ENCODE results near the gene DDX59.

Gene DDX59

DNA sequence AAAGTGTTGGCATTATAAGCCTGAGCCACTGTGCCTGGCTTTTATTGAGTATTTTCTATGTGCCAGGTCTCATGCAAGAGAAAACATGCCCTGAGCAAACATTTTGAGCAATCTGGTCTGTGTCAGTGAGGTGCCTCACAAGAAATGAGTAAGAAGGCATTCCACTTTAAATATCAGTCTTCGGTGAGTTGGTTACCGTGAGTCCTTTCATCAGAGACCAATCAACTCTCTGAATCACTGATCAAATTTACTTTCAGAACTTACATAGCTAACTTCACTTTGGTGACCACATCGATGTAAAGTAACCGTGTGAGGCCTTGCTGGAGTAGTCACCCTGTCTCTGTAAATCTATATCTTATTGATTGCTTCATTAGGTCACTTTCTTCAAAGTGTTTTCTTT is 14.3 kb upstream of the DDX59 start:
- FAIRE-seq: peak; percentile 60
- DNase-seq (ENCODE audit: insufficient read length, low spot score): no peak
- TF ChIP-seq, protein P1, sequence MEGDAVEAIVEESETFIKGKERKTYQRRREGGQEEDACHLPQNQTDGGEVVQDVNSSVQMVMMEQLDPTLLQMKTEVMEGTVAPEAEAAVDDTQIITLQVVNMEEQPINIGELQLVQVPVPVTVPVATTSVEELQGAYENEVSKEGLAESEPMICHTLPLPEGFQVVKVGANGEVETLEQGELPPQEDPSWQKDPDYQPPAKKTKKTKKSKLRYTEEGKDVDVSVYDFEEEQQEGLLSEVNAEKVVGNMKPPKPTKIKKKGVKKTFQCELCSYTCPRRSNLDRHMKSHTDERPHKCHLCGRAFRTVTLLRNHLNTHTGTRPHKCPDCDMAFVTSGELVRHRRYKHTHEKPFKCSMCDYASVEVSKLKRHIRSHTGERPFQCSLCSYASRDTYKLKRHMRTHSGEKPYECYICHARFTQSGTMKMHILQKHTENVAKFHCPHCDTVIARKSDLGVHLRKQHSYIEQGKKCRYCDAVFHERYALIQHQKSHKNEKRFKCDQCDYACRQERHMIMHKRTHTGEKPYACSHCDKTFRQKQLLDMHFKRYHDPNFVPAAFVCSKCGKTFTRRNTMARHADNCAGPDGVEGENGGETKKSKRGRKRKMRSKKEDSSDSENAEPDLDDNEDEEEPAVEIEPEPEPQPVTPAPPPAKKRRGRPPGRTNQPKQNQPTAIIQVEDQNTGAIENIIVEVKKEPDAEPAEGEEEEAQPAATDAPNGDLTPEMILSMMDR (IDR thresholded peaks at IDR 0.05; ENCODE audit: insufficient read depth, missing control alignments): no peak

DNA sequence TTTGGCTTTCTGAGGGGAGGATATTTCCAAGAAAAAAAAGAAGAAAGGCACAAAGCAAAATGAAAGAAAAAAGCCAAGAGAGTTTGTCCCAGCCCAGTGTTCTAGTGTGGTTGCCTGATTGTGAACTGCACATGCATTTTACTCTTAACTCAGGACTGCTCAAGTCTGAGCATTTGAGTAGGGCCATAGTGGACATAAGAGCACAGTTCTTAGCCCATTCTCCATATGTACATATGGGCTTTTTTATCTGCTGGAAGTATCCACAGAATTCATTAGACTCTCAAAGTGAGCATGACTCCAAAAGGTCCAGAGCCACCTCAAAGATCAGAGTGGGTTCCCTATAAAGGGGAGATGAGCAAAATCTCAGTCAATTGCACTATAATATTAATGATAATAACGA is 13.6 kb upstream of the DDX59 start:
- TF ChIP-seq, protein P1 (IDR thresholded peaks at IDR 0.05; ENCODE audit: insufficient read depth, missing control alignments): no peak
- DNase-seq (ENCODE audit: insufficient read length, low spot score) (no peak), FAIRE-seq (peak; percentile 41)

DNA sequence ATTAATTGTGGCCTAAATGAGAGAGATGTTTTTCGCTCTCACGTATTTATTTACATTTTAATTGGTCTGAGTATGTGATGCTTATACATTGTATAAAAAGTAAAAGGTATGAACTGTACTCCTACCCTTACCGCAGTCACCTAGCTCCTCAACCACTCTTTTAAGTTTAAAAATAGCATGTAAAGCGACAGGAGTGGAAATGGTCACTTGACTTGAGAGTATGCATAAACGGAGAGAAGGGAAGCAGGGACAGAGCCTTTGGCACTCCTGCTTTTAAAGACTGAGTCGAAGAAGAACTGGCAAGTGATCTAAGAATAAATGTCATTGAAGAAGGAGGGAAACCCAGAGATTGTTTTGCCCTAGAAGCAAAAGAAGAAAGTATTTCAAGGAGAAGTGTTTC is 11.5 kb upstream of the DDX59 start:
- TF ChIP-seq, protein P1 (IDR thresholded peaks at IDR 0.05; ENCODE audit: insufficient read depth, missing control alignments): no peak
- FAIRE-seq (no peak), DNase-seq (ENCODE audit: insufficient read length, low spot score) (no peak)

DNA sequence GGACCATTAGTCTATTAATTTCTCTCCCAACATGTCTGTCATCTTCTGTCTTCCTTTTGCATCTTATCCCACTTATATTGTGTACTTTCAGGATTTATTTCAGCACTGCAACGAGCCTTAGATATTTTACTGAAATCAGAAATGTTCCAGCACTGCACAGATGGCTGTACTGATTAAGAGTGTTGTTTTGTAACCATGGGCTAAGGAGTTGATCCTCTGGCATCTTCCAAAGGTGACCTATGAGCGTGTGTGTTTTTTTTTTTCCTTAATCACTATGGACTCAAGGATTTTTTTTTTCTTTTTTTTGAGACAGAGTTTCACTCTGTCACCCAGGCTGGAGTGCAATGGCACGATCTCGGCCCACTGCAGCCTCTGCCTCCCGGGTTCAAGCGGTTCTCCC is 7.1 kb upstream of the DDX59 start:
- peak; percentile 43 for DNase-seq (ENCODE audit: insufficient read length, low spot score)
- TF ChIP-seq, protein P1 (IDR thresholded peaks at IDR 0.05; ENCODE audit: insufficient read depth, missing control alignments): no peak
- peak; percentile 94 for FAIRE-seq

DNA sequence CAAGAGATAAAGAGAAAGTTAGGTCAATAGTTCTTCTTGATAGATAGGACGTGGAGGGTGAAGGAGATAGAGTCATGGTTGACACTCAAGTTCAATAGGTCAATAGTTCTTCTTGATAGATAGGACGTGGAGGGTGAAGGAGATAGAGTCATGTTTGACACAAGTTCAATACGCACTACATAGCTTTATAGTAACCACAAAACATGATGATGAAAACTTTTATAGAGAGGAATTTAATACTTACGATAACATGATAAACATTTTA is 5.8 kb upstream of the DDX59 start:
- peak; percentile 93 for FAIRE-seq

DNA sequence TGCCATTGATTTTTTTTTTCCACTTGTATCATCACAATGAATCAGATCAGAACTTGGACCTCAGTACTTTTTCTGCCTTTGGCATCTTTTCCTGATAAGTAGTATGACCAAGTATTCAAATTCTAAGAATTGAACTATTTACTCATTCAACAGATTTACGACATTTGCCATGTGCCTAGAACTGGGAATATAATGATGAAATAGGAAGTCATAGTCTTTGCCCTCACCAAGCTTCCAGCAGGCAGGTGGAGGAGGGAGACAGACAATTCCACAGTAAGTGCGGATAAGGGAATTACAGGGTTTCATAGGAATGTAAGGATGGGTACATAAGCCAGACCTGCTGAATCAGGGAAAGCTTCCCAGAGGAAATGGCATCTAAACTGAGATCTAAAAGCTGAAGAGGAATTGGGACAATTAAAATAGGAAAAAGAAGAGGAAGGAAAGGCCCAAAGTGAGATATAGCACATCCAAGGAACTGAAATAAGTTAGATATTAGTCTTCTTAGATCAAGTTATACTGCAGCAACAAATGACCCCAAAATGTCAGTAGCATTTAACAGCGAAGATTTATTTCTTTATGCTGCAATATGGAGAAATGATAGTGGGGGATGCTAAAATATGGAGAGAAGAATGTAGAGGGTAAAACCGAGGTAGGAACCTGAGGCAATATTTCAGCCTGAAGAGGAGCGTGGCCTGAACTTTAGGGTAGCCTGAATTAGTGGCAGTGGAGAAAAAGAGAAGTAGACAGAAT is 5.3 kb upstream of the DDX59 start:
- DNase-seq (ENCODE audit: insufficient read length, low spot score) (no peak), FAIRE-seq (no peak)
- TF ChIP-seq, protein P1 (IDR thresholded peaks at IDR 0.05; ENCODE audit: insufficient read depth, missing control alignments): no peak

More for the DNA sequence above, 5.8 kb upstream of the DDX59 start:
- TF ChIP-seq, protein P1 (IDR thresholded peaks at IDR 0.05; ENCODE audit: insufficient read depth, missing control alignments): no peak
- no peak for DNase-seq (ENCODE audit: insufficient read length, low spot score)

DNA sequence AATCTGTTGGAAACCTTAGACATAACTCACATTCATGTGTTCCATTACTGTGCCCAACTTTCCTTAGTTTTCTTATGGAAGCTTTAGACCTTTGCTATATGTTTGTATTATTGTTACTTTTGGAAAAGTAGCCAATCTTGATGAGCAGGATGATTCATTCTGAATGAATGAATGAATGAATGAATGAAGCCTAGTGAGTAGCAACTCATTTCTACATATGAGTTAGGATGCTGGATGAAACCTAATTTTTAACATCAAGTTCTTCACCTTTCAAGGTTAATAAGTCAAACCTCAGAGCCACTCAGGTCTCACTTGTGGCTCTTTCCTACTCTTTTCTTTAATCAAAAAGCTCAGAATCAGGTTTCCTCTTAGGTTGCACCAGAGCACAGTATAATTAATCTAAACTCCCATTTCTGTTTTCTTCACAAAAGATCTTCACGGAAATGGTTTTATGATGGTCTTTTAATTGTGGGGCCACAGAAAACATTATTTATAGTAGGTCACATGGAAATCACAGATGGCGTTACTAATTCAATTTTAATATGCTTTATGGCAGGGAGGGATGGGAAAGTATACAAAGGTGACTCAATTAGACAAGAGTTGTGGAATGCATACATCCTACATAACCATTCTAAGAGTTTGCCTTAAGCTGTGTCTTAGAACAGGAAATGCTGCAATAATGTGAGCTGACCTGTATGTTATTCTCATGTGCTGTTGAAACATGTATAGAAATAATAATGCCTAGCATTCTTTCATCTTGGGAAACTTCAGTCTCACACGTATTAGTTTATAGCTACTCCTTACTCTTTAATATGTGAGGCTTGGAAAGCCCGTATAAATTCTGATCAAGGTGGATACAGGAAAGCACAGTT is 4.5 kb upstream of the DDX59 start:
- DNase-seq (ENCODE audit: insufficient read length, low spot score) (no peak), FAIRE-seq (peak; percentile 91)
- TF ChIP-seq, protein P1 (IDR thresholded peaks at IDR 0.05; ENCODE audit: insufficient read depth, missing control alignments): no peak

Measured in D721Med (cell line).